ENCODE measurements around the gene KLHL10. TPM values are rescaled to one million over a fixed set of nuclear protein-coding genes. Genes with fewer than 3 reads are reported as not detected.

Gene KLHL10
- total and polyA plus RNA-seq, 2 of the 13 experiments (the other 11 are each of a cell fraction or from before 2014, with no cell fraction given), result 0.04 to 0.08 TPM

DNA sequence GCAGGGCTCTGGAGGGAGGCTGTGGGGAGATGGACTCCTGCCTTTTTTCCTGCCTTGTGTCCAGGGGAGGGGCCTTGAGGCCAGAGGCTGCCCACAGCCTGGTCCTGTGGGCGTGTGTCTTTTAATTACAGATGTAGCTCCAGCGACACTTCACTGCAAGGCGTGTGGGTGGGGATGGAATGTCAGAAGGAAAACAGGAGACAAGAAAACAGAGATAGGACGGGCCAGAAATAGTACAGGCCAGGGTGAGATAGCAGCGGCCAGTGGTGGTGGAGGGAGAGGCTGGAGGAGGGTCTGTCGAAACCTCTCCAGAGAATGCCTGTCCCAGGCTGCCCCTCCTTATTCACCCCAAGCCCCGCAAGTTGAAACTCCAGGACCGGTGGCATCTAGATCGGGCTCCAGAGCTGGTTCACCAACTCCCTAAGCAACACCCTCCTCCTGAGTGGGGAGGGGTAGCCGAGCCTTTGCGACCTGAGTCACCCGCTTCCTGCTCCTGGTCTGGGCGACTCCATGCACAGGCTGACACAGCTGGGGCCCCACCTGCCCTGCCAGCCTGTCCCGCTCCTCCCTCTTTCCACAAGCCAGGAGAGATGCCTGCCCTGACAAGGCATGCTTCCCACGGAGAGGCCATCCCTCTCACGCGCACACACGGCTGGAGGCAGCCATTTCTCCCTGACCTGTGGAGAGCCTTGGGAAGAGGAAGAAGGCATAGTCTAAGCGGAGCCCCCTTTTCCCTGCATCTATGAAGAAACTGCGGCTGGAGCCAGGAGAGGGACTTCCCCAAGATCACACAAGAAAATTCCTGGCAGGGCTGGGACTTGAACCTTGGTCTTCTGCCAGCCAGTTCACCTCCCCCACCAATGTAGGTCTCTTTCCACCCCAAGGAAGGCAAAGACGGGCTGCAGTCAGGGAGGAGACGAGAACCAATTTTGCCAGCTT is 44.5 kb upstream of the KLHL10 start (continued):
- no peak for TF ChIP-seq ZBTB46 (CRISPR knock-in tag; IDR thresholded peaks at IDR 0.05; ENCODE audit: borderline replicate concordance)
- TF ChIP-seq KLF13 (CRISPR knock-in tag; IDR thresholded peaks at IDR 0.05), result 0 out of 2 replicates have a peak, but pooled peaks have one; percentile 39
- TF ChIP-seq FOXA3 (CRISPR knock-in tag; IDR thresholded peaks at IDR 0.05), result no peak
- TF ChIP-seq EP300 (IDR thresholded peaks at IDR 0.05; ENCODE audit: low read depth in 2 of 2, low read length in 2 of 2), result no peak; a peak in 1 of 4 replicates
- TF ChIP-seq EP300 (CRISPR knock-in tag; IDR thresholded peaks at IDR 0.05; ENCODE audit: borderline replicate concordance), result no peak
- TF ChIP-seq IKZF1 (IDR thresholded peaks at IDR 0.05), result no peak
- TF ChIP-seq RBM22 (optimal IDR thresholded peaks at IDR 0.05; ENCODE audit: low read length), result no peak
- peak; percentile 64; the same call in 1 of the 2 replicates for TF ChIP-seq GABPB1 (CRISPR knock-in tag; IDR thresholded peaks at IDR 0.05)
- no peak; the same call in 1 of the 2 replicates for TF ChIP-seq ZSCAN21 (CRISPR knock-in tag; IDR thresholded peaks at IDR 0.05; ENCODE audit: borderline replicate concordance)
- no peak for TF ChIP-seq SNAI1 (CRISPR knock-in tag; IDR thresholded peaks at IDR 0.05; ENCODE audit: borderline replicate concordance)
- TF ChIP-seq RFX3 (CRISPR knock-in tag; IDR thresholded peaks at IDR 0.05), result no peak
- TF ChIP-seq KLF11 (CRISPR knock-in tag; IDR thresholded peaks at IDR 0.05), result no peak; the same call in 1 of the 2 replicates
- TF ChIP-seq LBX2 (CRISPR knock-in tag; IDR thresholded peaks at IDR 0.05; ENCODE audit: borderline replicate concordance), result no peak
- TF ChIP-seq PBX2 (CRISPR knock-in tag; IDR thresholded peaks at IDR 0.05), result no peak
- no peak for TF ChIP-seq MED13 (CRISPR knock-in tag; IDR thresholded peaks at IDR 0.05)
- peak; percentile 32 for TF ChIP-seq YY1 (IDR thresholded peaks at IDR 0.05; ENCODE audit: insufficient read depth, insufficient replicate concordance, low read depth, low read length)
- TF ChIP-seq ZNF605 (CRISPR knock-in tag; IDR thresholded peaks at IDR 0.05), result no peak; the same call in 1 of the 2 replicates
- TF ChIP-seq ZFP91 (CRISPR knock-in tag; IDR thresholded peaks at IDR 0.05; ENCODE audit: borderline replicate concordance), result peak; percentile 48; the same call in 1 of the 2 replicates
- no peak for TF ChIP-seq SMAD3 (CRISPR knock-in tag; IDR thresholded peaks at IDR 0.05)
